Activated CD8-positive, alpha-beta memory T cell treated with anti-CD3 and anti-CD28 coated beads for 48 hours (primary cell): ENCODE measurements around the gene LRFN3.
"Not testable (repeated sequence)": the region's sequence is repeated elsewhere in the genome, so short reads cannot be mapped to it uniquely, and the experiment has no call there.

Experiments used
- DNase-seq, 3 experiments: peaks; one replicate each; pipeline ENCODE4 v3.0.0-alpha.2; 2020; ENCODE audit warnings: low read depth in 2 of 3, low spot score in 2 of 3

Gene LRFN3

GRCh38 chr19:35937345-35938281, 1.4 kb downstream of the LRFN3 start:
- DNase-seq: no peak

GRCh38 chr19:35938282-35939224, 2.4 kb downstream of the LRFN3 start:
- DNase-seq: no peak

- DNase-seq: no peak
Observed at GRCh38 chr19:35939307-35940077, 3.3 kb downstream of the LRFN3 start.

- DNase-seq: no peak
Observed at GRCh38 chr19:35940078-35940775, 4.1 kb downstream of the LRFN3 start.

- DNase-seq: no peak
Observed at GRCh38 chr19:35940839-35941238, 4.7 kb downstream of the LRFN3 start.

GRCh38 chr19:35942235-35942634, 6.1 kb downstream of the LRFN3 start:
- DNase-seq: no peak

GRCh38 chr19:35943321-35944301, 7.4 kb downstream of the LRFN3 start:
- no peak for DNase-seq

GRCh38 chr19:35944556-35944955, 8.4 kb downstream of the LRFN3 start:
- DNase-seq: no peak

GRCh38 chr19:35945121-35945790, 9.1 kb downstream of the LRFN3 start:
- DNase-seq: no peak

GRCh38 chr19:35946203-35946602, 10.0 kb downstream of the LRFN3 start:
- no peak for DNase-seq

GRCh38 chr19:35949131-35949530, 13.0 kb downstream of the LRFN3 start:
- DNase-seq: no peak

- DNase-seq: no peak
Observed at GRCh38 chr19:35955881-35956634, 19.9 kb downstream of the LRFN3 start.

GRCh38 chr19:35957411-35957810, 21.2 kb downstream of the LRFN3 start:
- DNase-seq: not testable (repeated sequence)

- DNase-seq: no peak
Observed at GRCh38 chr19:35958660-35959039, 22.5 kb downstream of the LRFN3 start.

GRCh38 chr19:35959040-35959967, 23.1 kb downstream of the LRFN3 start:
- peak in 1 of 3 experiments; percentile 52 for DNase-seq

GRCh38 chr19:35959968-35960320, 23.8 kb downstream of the LRFN3 start:
- no peak for DNase-seq

- DNase-seq: no peak
Observed at GRCh38 chr19:35960432-35960972, 24.3 kb downstream of the LRFN3 start.
